B cell (primary cell): ENCODE results near the gene PGF. TPM values are rescaled to one million over a fixed set of nuclear protein-coding genes. Genes with fewer than 3 reads are reported as not detected.

Experiments used
- polyA plus RNA-seq: library from polyadenylated mRNA; depleted of rRNA; stranded (reverse); fragments of >200 nt; gene quantifications from 2 replicates; pipeline ENCODE4 v1.2.3, GENCODE V29; 2012
- total RNA-seq, 2 donors: library from RNA; stranded (reverse); fragments of 120-200 nt in 1 of 2; gene quantifications; 1 replicate in 1 of 2; 2 replicates in 1 of 2; pipeline versions ENCODE4 v1.2.3 to v1.2.4, GENCODE V29; 2013 to 2022

Gene PGF
- total and polyA plus RNA-seq, 2 donors (not counting 1 experiment from before 2014, with no cell fraction given): 0.07 to 0.47 TPM

Other genes starting within 250 kb of the PGF start
- 39.4 and 44.4 TPM in 2 replicates for gene AREL1, start 242.5 kb downstream of the PGF start, total RNA-seq
- 19.2 and 20.7 TPM in 2 replicates for gene AREL1, start 242.5 kb downstream of the PGF start, polyA plus RNA-seq
- gene FCF1, start 242.5 kb downstream of the PGF start, total RNA-seq: 40.6 and 41.6 TPM in 2 replicates
- gene FCF1, start 242.5 kb downstream of the PGF start, polyA plus RNA-seq: 21.1 and 29.5 TPM in 2 replicates
- gene YLPM1, start 192.3 kb downstream of the PGF start, total RNA-seq: 116 and 124 TPM in 2 replicates
- gene YLPM1, start 192.3 kb downstream of the PGF start, polyA plus RNA-seq: 22.4 and 38.9 TPM in 2 replicates
- gene PROX2, start 79.5 kb downstream of the PGF start, total RNA-seq: 0.07 TPM in 1 of 2 replicates, not detected in the other
- 0.03 and 0.04 TPM in 2 replicates for gene PROX2, start 79.5 kb downstream of the PGF start, polyA plus RNA-seq
- 89.5 and 100 TPM in 2 replicates for gene DLST, start 73.7 kb downstream of the PGF start, total RNA-seq
- 73.1 and 104 TPM in 2 replicates for gene DLST, start 73.7 kb downstream of the PGF start, polyA plus RNA-seq
- gene RPS6KL1, start 32.3 kb downstream of the PGF start, total RNA-seq: 3.4 TPM in 2 replicates
- 0.52 and 4.4 TPM in 2 replicates for gene RPS6KL1, start 32.3 kb downstream of the PGF start, polyA plus RNA-seq
- gene EIF2B2, start 47.3 kb upstream of the PGF start, total RNA-seq: 25.5 and 31.1 TPM in 2 replicates
- 14.1 and 27.6 TPM in 2 replicates for gene EIF2B2, start 47.3 kb upstream of the PGF start, polyA plus RNA-seq
- gene MLH3, start 95.9 kb upstream of the PGF start, total RNA-seq: 19.9 and 28.2 TPM in 2 replicates
- gene MLH3, start 95.9 kb upstream of the PGF start, polyA plus RNA-seq: 4.2 and 6.7 TPM in 2 replicates
- 34.1 and 46.7 TPM in 2 replicates for gene ACYP1, start 108.4 kb upstream of the PGF start, total RNA-seq
- 38.3 and 41.4 TPM in 2 replicates for gene ACYP1, start 108.4 kb upstream of the PGF start, polyA plus RNA-seq
- 0.46 and 0.59 TPM in 2 replicates for gene ZC2HC1C, start 114.0 kb upstream of the PGF start, total RNA-seq
- 0.21 TPM in 1 of 2 replicates, not detected in the other for gene ZC2HC1C, start 114.0 kb upstream of the PGF start, polyA plus RNA-seq
- 110 and 116 TPM in 2 replicates for gene NEK9, start 171.5 kb upstream of the PGF start, total RNA-seq
- 35.1 and 41.2 TPM in 2 replicates for gene NEK9, start 171.5 kb upstream of the PGF start, polyA plus RNA-seq
- 111 and 119 TPM in 2 replicates for gene TMED10, start 221.0 kb upstream of the PGF start, total RNA-seq
- gene TMED10, start 221.0 kb upstream of the PGF start, polyA plus RNA-seq: 72.0 and 76.4 TPM in 2 replicates